VCaP (cell line): ENCODE results near the gene FGF1.

ENCODE experiments used
- H3K27ac ChIP-seq: fragments of 450-650 bp; 2 replicates; pipeline ENCODE4 v1.5.1; 2017
- CTCF ChIP-seq: fragments of 450-650 bp; conservative IDR thresholded peaks from 2 replicates; pipeline ENCODE4 v1.5.1; 2017; ENCODE audit warnings: mild to moderate bottlenecking, moderate library complexity

Gene FGF1

DNA sequence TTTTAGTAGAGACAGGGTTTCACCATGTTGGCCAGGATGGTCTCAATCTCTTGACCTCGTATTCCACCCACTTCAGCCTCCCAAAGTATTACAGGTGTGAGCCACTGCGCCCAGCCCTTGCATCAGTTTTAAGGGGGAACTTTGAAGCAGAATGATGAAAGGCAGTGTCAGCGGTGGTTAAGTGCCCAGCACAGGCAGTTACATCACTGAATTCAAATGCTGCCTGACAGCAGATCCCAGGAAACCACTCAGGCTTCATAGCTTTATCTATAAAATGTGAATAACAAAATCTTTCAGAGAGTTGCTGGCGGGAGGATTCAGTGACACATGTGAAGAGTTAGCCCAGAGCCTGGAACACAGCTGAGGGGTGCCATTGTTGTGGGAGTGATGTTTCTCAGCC is 26.5 kb downstream of the FGF1 start:
- TF ChIP-seq CTCF, result no peak
- H3K27ac ChIP-seq, result no peak overlapping the region

DNA sequence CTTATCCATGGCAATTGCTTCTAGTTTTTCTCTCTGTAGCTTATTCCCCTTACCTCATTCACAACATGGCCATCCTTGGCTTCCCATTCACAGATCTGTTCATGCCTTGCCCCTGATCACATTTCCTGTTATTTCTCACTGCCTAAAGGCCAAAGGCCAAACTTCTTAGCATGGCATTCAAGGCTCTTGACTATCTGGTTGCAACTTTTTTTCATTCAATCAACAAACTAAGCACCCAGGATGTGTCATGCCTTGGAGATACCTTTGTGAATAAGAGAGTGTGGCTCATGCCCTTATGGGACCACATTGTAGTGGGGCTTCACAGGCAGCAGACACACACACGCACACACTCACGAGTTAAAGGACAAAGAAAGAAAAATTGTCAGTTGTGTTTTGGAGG is 27.6 kb downstream of the FGF1 start:
- TF ChIP-seq CTCF, result no peak
- H3K27ac ChIP-seq, result no peak overlapping the region

DNA sequence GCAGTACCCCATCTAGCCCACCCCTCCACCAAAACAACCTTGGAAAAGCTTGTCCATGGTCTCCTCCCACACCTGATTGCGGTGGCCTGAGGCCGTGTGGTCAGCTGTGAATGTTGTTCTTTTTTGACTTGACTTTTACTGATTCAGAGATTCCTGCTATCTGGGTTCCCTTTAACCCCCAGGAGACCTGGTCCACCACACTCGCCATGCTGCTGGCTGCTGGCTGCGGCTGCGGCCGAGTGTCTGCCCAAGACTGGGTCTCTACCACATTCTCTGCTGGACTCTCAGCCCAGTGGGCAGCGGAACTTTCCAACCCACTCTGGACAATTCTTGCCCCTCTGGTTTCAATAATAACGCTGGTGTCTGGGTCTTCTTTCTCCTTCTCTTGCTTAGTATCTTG is 28.4 kb downstream of the FGF1 start:
- TF ChIP-seq CTCF, result no peak
- no peak overlapping the region for H3K27ac ChIP-seq

GRCh38 chr5:142655339-142656267 is 30.3 kb downstream of the FGF1 start:
- TF ChIP-seq CTCF, result peak; percentile 100

GRCh38 chr5:142654578-142655058 is 31.3 kb downstream of the FGF1 start:
- no peak for TF ChIP-seq CTCF
- H3K27ac ChIP-seq, result no peak overlapping the region

More at GRCh38 chr5:142655339-142656267, 30.3 kb downstream of the FGF1 start:
- H3K27ac ChIP-seq, result peak overlapping the region; percentile 21; the same call in 1 of the 2 replicates

DNA sequence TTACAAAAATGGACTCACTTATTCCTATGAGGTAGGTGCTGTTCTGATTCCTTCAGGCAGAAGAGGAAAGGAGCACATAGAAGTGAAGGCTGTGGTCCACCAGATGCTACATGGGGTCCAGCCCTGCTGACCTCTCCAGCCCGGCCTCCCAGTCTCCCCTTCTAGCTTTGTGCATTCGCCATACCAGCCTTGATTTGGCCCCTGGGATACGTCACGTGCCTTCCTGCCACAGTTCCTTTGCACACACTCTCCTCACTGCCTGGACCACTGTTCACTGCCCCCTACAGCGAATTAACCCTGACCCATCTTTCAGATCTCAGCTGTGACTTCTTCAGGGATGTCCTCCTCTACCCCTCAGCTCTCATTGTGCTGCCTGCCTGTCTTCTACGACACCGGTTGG is 32.6 kb downstream of the FGF1 start:
- TF ChIP-seq CTCF, result no peak
- no peak overlapping the region for H3K27ac ChIP-seq

- no peak for TF ChIP-seq CTCF
Observed at GRCh38 chr5:142652563-142652962, 33.3 kb downstream of the FGF1 start.

More at GRCh38 chr5:142652563-142652962, 33.3 kb downstream of the FGF1 start:
- no peak overlapping the region for H3K27ac ChIP-seq
